GF-D8 (cell line): ENCODE data around the gene PKNOX1.
"Not testable (repeated sequence)": the region's sequence is repeated elsewhere in the genome, so short reads cannot be mapped to it uniquely, and the experiment has no call there.

Experiments
- DNase-seq: peaks from one replicate; lab custom pipeline; 2025; lab: John Stamatoyannopoulos, UW

PKNOX1 gene

GRCh38 chr21:42986125-42986783, 11.9 kb downstream of the PKNOX1 start:
- DNase-seq, result no peak

GRCh38 chr21:42988236-42988965, 14.0 kb downstream of the PKNOX1 start:
- no peak for DNase-seq

GRCh38 chr21:42989370-42989769, 15.0 kb downstream of the PKNOX1 start:
- not testable (repeated sequence) for DNase-seq

- no peak for DNase-seq
Observed at GRCh38 chr21:42989816-42990650, 15.7 kb downstream of the PKNOX1 start.

- DNase-seq, result no peak
Observed at GRCh38 chr21:42991992-42992740, 17.8 kb downstream of the PKNOX1 start.

GRCh38 chr21:42993051-42993712, 18.8 kb downstream of the PKNOX1 start:
- no peak for DNase-seq

- no peak for DNase-seq
Observed at GRCh38 chr21:42997053-42997452, 22.7 kb downstream of the PKNOX1 start.

- not testable (repeated sequence) for DNase-seq
Observed at GRCh38 chr21:42997983-42998382, 23.6 kb downstream of the PKNOX1 start.

GRCh38 chr21:42999152-42999551, 24.8 kb downstream of the PKNOX1 start:
- not testable (repeated sequence) for DNase-seq

- not testable (repeated sequence) for DNase-seq
Observed at GRCh38 chr21:43000041-43000440, 25.7 kb downstream of the PKNOX1 start.

GRCh38 chr21:43001316-43001715, 27.0 kb downstream of the PKNOX1 start:
- DNase-seq, result no peak

- no peak for DNase-seq
Observed at GRCh38 chr21:43004926-43005325, 30.6 kb downstream of the PKNOX1 start.

- DNase-seq, result no peak
Observed at GRCh38 chr21:43005635-43006034, 31.3 kb downstream of the PKNOX1 start.

- DNase-seq, result not testable (repeated sequence)
Observed at GRCh38 chr21:43006051-43006873, 31.9 kb downstream of the PKNOX1 start.

- DNase-seq, result no peak
Observed at GRCh38 chr21:43006874-43007208, 32.5 kb downstream of the PKNOX1 start.

GRCh38 chr21:43012596-43012995, 38.2 kb downstream of the PKNOX1 start:
- DNase-seq, result no peak

GRCh38 chr21:43015906-43016540, 41.7 kb downstream of the PKNOX1 start:
- DNase-seq, result no peak

GRCh38 chr21:43016728-43017127, 42.4 kb downstream of the PKNOX1 start:
- no peak for DNase-seq

GRCh38 chr21:43018519-43018918, 44.2 kb downstream of the PKNOX1 start:
- DNase-seq, result no peak

- DNase-seq, result no peak
Observed at GRCh38 chr21:43020177-43020576, 45.8 kb downstream of the PKNOX1 start.
